ENCODE results near the gene KDM4C.
"Not testable (repeated sequence)": the region's sequence is repeated elsewhere in the genome, so short reads cannot be mapped to it uniquely, and the experiment has no call there.

KDM4C gene

GRCh38 chr9:6936103-6936502 lies 178.3 kb downstream of the KDM4C start:
- DNase-seq (ENCODE audit: low spot score) = no peak

DNA sequence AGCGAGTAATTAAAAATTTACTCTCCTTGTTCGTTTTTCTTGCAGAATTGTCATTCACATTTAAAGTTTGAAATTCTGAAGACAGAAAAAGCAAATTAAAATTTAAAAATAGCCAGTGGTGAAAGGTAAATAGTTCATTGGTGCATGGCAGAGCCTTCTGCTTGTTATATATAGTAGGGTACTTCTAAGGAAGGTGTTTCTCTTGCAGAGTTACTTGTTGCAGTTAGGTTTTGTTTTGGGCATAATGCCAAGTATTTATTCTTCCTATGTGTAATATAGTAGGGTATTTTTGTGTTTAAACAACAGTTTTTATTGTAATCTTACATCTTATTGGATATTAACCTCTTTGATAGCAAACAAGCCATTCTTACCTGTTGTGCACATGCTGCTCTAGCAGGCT lies 179.4 kb downstream of the KDM4C start:
- DNase-seq (ENCODE audit: low spot score) = no peak

DNA sequence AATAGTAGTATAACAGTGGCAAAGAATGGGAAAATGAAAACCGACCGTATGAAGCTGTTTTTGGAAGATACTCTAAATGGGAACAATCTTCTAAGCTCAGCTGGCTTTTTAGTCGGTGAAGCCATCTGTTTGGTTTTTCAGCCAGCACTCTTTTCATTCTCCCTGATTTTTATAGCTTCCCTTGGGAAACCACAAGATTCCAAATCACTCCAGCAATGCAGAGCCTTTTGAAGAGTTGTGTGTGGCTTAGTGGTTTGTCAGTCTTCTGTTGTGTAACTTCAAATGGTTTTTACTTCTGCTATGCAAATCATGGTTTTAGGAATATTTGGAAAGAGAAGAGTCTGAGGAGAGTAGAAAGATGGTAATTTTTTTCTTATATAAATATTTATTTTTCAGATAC lies 180.7 kb downstream of the KDM4C start:
- no peak for DNase-seq (ENCODE audit: low spot score)

DNA sequence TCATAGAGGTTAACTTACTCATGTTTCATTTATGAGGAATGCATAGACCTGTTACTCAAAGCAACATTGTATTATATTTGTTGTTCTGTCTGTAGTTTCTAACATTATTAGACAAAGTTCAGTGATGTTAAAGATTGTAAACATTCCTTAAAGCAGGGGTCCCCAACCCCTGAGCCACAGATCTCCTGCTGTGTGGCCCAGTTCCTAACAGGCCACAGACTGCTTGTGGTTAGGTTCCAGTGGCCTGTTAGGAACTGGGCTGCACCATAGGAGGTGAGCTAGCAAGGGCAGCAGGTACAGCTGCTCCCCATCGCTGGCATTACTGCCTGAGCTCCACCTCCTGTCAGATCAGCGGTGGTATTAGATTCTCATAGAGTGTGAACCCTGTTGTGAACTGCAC lies 181.1 kb downstream of the KDM4C start:
- no peak for DNase-seq (ENCODE audit: low spot score)

GRCh38 chr9:6941501-6941900 lies 183.7 kb downstream of the KDM4C start:
- no peak for DNase-seq (ENCODE audit: low spot score)

- no peak for DNase-seq (ENCODE audit: low spot score)
Observed at GRCh38 chr9:6942406-6942805, 184.6 kb downstream of the KDM4C start.

- DNase-seq (ENCODE audit: low spot score) = no peak
Observed at GRCh38 chr9:6943293-6943692, 185.5 kb downstream of the KDM4C start.

DNA sequence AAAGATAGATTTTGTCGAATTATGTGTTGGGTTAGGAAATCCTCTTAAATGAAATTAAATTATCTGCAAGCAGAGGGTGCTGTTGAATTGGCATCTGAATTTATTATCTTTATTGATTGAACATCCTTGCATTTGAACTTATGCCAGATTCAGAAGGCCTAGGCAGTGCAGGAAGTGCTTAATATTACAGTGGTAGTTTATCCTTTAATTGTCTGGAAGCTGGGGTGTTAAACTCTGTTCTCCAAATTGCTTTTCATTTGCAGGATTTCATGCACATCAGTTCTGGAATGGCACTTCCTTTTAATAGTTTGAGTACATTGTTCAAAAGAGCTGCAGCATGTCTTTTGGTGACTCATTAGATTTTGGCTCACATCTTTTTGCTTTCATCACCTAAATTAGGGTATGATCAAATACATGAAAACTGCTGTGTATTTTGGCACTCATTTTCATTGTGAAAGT lies 186.3 kb downstream of the KDM4C start:
- no peak for DNase-seq (ENCODE audit: low spot score)

- DNase-seq (ENCODE audit: low spot score) = no peak
Observed at GRCh38 chr9:6944896-6945295, 187.1 kb downstream of the KDM4C start.

DNA sequence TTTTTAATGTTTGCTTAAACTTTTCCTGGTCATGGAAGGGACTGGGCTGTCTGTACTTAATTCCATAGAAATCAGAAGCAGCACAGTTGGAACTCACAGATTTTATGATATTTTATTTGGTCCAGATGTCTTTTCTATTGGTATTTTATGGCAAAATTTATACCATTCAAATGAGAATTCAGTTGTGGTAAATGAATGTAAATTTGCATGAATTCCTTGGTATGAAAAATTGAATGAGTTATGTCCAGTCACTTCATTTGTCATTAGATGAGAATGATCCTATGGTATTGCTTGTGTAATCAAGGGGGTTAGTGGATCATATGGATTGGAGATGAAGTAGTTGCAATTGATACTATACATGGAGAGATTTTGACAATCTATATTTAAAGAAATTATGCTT lies 188.0 kb downstream of the KDM4C start:
- DNase-seq (ENCODE audit: low spot score) = no peak

DNA sequence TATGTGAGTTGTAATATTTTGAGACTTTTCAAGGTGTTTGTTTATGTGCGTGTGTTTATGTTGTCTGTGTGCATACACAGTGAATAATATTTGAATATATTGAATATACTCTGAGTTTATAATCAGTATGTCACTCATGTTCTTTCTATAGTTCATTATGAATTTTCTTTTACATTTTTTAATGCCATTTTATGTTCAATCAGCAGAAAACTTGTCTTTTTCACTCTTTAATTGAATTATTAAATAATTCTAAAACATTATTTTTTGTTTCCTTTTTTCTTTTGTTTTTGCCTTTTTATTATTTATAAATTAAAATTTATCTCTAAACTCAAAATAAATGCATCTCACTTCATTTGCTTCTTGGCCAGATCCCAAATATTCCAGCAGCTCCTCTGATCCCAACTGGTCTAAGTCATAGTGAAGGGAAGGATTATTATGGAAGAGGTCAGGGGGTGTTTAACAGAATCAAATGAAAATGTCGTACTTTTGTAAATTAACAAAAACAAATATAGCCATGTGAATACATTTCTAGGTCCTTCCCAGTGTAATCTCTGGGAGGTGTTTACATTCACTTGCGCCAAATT lies 188.9 kb downstream of the KDM4C start:
- DNase-seq (ENCODE audit: low spot score) = no peak

DNA sequence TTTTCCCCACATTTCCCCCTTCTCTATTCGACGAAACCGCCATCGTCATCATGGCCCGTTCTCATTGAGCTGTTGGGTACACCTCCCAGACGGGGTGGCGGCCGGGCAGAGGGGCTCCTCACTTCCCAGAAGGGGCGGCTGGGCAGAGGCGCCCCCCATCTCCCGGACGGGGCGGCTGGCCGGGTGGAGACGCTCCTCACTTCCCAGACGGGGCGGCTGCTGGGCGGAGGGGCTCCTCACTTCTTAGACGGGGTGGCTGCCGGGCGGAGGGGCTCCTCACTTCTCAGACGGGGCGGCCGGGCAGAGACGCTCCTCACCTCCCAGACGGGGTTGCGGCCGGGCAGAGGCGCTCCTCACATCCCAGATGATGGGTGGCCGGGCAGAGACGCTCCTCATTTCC lies 191.1 kb downstream of the KDM4C start:
- DNase-seq (ENCODE audit: low spot score) = not testable (repeated sequence)

DNA sequence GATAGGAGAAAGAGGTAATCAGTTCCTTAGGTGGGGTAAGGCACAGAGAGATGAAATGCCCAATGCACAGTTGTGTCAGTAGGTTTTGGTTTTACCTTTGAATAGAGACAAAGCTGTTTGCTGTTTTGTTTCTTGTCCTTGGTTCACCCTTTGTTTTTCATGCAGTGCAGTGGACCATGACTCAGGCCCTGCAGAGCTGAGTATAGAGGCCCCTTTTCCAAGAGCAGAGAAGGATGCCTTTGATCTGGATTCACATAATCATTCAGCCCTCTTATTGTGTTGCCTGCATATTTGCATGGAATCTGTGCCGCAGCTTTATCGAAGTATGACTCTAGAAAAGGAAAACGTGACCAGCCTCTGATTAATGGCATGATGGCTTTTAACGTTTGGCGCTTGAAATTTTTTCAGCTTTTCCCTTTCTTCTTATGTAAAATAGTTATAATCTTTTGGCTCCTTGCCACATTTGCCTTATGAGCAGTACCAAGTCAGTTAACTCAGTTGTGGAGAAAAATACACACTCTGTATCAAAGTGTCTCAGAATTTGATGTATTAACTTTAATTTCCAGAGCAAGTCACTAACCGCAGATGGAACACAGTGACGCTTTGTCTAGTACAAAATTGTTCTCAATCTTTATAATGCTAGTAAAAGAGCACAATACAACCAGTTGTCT lies 197.6 kb downstream of the KDM4C start:
- DNase-seq (ENCODE audit: low spot score) = no peak

DNA sequence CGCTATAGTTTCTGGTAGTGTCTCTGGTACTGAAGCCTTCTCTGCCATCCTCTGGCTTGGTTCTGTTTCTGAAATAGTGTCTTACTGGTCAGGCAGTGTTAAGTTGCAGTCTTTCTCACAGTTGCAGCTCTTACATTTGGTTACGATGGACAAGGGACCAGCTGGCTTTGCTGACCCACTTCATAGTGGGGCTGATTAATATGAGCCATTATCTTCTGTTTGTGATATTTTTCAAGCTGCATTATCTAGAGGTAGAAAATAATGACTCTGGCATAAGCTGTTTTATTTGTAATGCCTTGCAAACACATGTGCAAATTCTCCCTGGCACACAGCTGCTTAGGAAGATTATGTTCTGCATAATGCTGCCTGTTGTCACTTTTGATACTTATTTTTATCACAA lies 199.1 kb downstream of the KDM4C start:
- DNase-seq (ENCODE audit: low spot score) = no peak

GRCh38 chr9:6959270-6960000 lies 201.7 kb downstream of the KDM4C start:
- DNase-seq (ENCODE audit: low spot score) = no peak

DNA sequence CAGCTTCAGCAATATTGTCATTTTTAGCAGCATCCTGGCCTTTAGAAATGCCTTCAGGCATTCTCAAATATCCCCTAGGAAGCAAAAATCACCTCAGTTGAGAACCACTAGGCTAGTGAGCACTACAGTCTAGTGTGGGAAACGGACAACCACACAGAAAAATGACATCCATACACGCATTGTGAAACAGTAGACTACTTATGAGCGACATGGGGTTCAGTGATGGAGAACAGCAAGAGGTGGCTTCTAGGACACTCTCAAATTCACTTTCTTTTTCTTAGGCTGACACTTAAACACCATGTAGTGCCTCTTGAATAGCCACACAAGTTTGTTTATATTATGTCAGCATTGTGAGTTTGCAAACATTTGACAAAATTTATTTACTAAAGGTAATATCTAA lies 203.0 kb downstream of the KDM4C start:
- no peak for DNase-seq (ENCODE audit: low spot score)

- no peak for DNase-seq (ENCODE audit: low spot score)
Observed at GRCh38 chr9:6961845-6962522, 204.2 kb downstream of the KDM4C start.

DNA sequence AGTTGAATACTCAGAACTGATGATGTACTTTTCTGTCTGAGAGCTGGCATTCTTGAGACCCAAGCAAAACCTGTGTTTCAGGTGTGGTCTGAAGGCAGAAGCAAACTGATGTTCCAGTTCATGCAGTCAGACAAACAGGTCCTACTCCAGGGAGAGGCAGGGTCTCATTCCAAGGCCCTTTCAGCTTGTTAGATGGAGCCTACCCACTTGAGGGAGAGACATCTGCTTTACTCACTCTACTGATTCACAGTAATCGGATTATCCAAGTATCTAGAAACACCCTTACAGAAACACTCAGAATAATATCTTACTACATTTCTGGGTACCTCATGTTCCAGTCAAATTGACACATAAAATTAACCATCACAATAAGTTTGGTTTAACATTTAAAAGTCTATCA lies 207.8 kb downstream of the KDM4C start:
- no peak for DNase-seq (ENCODE audit: low spot score)

DNA sequence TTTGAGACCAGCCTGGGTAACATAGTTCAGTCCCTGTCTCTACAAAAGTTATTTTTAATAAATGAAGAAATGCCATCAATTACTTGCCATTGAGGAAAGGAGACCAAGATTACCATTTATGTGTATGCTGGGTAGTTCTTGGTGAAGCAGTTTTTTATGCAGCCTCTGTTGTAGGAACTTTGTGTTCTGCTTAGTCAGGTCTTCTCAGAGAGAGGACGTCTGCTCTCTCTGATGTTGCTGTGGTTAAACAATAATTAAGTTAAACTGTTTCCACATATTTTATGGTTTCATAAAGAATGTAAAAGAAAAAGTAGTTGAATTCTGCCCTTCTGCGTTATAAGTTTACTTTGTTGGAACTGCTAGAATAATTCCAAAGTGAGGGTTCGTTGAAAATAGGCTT lies 210.5 kb downstream of the KDM4C start:
- DNase-seq (ENCODE audit: low spot score) = no peak

DNA sequence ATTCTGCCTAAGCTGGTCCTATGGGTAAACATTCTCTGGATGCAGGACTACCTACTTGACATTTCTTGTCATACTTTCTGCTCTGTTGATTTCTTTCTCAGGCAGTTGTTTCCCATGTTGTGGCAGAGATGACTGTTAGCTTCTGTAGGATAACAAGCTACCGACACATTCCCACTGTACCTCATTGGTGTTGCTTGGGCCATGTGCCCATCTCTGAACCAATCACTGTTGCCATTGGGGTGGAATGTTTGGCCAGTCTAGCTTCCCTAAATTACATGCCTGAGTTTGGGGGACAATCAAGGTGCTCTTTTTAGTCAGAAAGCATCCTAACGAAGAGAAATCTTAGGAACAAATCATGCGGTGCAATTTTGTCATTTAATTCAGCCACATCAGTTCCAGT lies 212.0 kb downstream of the KDM4C start:
- no peak for DNase-seq (ENCODE audit: low spot score)

GRCh38 chr9:6973089-6973488 lies 215.3 kb downstream of the KDM4C start:
- no peak for DNase-seq (ENCODE audit: low spot score)

- no peak for DNase-seq (ENCODE audit: low spot score)
Observed at GRCh38 chr9:6973762-6974161, 216.0 kb downstream of the KDM4C start.

- DNase-seq (ENCODE audit: low spot score) = no peak
Observed at GRCh38 chr9:6975198-6975597, 217.4 kb downstream of the KDM4C start.

All from ecto neural progenitor cell (in vitro differentiated cells).